Measurements from ENCODE around the gene SEH1L. TPM values are rescaled to one million over a fixed set of nuclear protein-coding genes. Genes with fewer than 3 reads are reported as not detected.
A peak's percentile ranks its signal among the peaks of the same experiment; 100 is the strongest.
"Not testable (repeated sequence)": the region's sequence is repeated elsewhere in the genome, so short reads cannot be mapped to it uniquely, and the experiment has no call there.

SEH1L gene
- total RNA-seq, 1 donor from 2014 or later = 66.8 TPM

DNA sequence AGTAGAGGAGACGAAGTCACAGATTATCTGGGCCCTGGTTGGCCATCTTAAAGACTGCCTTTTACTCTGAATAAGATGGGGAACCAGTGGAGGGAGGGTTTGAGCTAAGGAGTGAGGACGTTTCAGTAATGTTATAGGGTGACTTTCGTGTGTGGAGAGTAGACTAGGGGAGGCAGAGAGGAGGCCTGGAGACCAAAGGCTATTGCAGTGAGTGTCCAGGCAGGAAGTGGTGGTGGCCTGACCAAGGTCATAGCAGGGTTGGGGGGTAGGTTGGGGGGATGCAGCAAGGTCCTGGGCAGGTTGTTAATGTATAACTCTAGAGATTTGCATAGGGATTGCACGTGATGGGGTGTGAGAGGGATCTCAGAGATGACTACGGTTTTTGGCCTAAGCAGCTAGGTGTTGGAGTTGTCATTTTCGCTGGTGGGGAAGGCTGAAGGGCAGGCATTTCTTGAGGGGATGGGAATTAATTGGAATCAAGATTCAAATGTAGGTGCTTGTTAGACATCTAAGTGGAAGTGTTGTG, 48.2 kb downstream of the SEH1L start:
- no peak for DNase-seq (ENCODE audit: low read depth)

GRCh38 chr18:12996661-12997292, 49.0 kb downstream of the SEH1L start:
- no peak for DNase-seq (ENCODE audit: low read depth)

DNA sequence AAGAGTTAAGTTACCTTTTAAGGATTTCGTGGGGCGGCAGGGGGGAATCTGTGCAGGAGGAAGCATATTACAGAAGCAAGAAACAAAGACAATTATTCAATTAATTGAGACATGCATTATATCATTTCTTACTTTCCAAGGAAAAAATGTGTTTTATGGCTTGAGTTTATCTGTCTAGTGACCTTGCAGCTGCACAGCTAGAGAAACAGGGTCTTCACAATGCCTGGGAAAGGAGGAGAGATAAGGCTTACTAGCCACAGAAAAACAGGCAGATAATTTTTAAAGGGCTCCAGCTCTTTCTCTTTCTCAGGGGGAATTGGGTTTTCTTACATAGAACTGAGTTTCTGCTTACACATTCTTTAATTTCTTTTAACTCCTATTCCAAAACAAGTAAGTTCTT, 49.5 kb downstream of the SEH1L start:
- DNase-seq (ENCODE audit: low read depth) = not testable (repeated sequence)

- DNase-seq (ENCODE audit: low read depth) = no peak
Measured at GRCh38 chr18:12998332-12999060, 50.7 kb downstream of the SEH1L start.

GRCh38 chr18:13003466-13003896, 55.7 kb downstream of the SEH1L start:
- peak; percentile 68 for DNase-seq (ENCODE audit: low read depth)

- no peak for DNase-seq (ENCODE audit: low read depth)
Measured at GRCh38 chr18:13004396-13004795, 56.6 kb downstream of the SEH1L start.

GRCh38 chr18:13005289-13005688, 57.5 kb downstream of the SEH1L start:
- no peak for DNase-seq (ENCODE audit: low read depth)

GRCh38 chr18:13006531-13007247, 58.9 kb downstream of the SEH1L start:
- DNase-seq (ENCODE audit: low read depth) = no peak

DNA sequence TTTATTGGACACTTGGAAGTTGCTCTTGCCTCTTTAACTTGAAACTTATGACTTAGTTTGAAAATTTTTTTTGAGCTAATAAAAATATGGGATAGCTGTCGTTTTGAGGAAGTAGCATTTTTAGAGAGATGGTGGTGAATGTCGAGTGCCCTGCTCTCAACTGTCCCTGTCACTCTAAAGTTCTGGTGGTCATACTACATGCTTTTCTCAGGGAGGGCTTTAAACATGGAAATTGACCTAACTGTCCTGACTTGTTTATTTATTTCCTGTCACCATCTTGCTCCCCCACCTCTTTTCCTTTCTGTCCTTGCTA, 59.4 kb downstream of the SEH1L start:
- no peak for DNase-seq (ENCODE audit: low read depth)

DNA sequence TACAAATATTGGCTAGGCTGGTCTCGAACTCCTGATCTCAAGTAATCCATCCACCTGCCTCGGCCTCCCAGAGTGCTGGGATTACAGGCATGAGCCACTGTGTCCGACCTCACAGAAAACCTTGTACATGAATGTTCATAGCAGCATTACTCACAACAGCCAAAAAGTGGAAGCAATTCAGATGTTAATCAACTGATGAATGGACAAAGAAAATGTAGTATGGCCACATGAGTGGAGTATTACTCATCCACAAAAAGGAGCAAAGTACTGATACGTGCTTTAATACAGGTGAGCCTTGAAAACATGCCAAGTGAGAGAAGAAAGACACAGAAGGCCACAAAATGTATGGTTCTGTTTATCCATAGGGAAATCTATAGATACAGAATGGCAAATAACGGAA, 63.9 kb downstream of the SEH1L start:
- peak; percentile 11 for DNase-seq (ENCODE audit: low read depth)

DNA sequence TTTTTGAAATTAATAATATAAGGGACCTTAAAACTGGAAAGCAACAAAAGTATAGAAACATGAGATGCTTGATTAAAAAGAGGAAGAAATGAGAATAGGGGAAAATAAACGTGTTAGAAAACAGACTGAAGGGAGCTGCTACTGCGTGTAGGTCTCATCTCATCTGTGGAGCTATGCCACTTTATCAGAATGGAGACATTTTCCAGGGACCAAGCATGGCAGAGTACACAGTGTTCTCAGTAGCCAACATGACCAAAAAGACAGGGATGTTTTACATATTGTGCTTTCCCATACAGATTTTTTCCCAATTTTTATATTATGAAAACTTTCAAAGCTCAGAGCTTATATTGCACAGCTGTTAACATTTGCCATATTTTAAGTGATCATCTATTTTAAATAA, 66.4 kb downstream of the SEH1L start:
- no peak for DNase-seq (ENCODE audit: low read depth)

DNA sequence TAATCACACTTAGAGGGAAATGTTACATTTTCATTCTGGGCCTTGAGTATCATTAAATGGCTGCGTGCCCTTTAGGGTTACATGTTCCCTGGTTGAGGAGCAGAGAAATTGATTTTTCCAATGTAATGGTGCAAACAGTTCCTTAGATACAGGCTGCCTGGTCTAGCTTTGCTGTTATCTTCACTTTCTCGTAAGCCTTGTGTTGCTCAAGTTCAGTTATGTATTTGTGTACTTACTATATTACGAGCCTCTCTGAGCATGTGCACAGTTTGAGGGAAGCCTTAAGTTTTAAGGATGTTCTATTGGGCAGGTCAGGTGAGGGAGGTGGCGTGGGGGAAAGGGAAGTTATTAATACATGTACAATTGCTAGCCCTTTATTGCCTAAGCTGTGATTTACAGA, 67.0 kb downstream of the SEH1L start:
- DNase-seq (ENCODE audit: low read depth) = no peak

DNA sequence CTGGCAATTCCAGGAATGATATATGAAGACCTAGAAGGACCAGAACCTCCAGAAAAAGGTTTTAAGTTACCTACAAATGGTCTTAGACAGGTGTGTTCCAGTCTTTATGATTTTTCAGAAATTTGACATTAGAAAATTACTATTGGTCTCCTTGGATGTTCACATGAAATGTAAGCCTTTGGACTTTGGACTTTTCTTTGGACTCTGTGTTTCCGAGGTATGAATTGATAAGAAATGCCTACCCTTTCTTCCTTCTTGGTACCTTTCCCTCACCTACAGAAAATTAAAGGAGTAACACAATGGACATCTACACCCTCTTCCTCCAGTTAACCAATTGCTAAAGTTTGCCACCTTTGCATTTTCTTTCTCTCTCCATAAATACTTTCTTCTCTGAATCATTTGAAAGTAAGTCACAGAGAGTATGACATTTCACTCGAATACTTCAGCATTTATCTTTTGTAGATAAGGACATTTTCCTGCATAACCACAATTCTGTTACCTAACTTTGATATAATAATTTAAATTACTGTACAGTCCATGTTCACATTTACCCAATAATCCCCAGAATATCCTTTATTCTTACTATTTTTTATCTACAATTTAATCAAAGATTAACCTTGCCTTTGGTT, 69.5 kb downstream of the SEH1L start:
- DNase-seq (ENCODE audit: low read depth) = no peak

- DNase-seq (ENCODE audit: low read depth) = no peak
Measured at GRCh38 chr18:13018374-13018773, 70.6 kb downstream of the SEH1L start.

- DNase-seq (ENCODE audit: low read depth) = no peak
Measured at GRCh38 chr18:13019301-13019700, 71.5 kb downstream of the SEH1L start.

- no peak for DNase-seq (ENCODE audit: low read depth)
Measured at GRCh38 chr18:13022644-13023043, 74.8 kb downstream of the SEH1L start.

DNA sequence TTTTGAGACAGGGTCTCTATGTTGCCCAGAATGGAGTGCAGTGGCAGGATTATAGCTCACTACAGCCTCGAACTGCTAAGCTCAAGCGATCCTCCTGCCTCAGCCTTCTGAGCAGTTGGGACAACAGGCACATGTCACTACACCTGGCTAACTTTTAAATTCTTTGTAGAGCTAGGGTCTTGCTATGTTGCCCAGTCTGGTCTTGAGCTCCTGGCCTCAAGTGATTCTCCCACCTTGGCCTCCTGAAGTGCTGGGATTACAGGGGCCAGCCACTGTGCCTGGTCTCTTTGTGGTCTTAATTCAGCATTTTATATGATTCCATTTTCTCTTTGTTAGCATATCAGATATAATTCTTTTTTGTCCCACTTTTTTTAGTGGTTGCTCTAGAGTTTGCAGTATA, 77.4 kb downstream of the SEH1L start:
- no peak for DNase-seq (ENCODE audit: low read depth)

DNA sequence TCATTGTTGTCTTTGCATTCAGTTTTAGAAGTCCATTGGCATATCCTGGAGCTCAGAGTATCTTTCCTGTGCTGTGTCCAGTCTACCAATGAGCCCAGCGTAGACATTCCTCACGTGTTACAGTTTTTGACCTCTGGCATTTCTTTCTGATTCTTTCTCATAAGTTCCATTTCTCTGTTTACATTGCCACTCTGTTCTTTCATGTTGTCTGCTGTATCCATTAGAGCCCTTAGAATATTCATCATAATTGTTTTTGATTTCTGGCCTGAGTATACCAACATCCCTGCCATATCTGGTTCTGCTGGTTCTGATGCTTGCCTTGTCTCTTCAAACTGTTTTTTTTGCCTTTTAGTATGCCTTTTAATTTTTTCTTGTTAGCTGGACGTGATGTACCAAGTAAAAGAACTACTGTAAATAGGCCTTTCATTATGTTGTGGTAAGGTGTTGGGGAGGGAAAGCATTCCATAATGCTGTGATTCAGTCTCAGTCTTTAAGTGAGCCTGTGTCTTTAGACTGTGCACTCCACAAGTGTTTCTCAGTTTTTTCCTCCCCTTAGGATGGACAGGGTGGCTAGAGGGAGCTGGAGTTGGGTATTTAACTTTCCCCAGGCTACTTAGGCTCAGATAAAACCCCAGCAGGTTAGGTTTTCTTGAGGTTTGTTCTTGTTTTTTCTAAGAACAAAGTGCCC, 78.9 kb downstream of the SEH1L start:
- DNase-seq (ENCODE audit: low read depth) = no peak

DNA sequence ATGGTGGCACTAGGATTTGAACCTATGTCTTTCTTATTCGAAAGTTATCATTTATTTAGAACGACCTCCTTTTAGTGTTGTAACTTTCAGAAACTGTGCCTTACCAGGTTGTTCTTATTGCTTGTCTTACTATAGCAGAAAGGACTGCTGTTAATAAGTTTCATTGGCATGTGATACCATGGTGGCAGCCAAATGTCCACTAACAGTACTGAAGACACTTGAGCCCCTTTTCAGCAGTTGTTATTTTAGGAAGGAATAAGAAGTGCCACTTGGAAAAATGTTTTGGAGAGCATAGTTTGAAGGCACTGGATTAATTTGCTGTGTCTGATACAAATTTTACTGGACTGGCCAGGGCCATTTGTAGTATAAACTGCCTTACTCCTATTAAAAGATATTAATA, 81.1 kb downstream of the SEH1L start:
- no peak for DNase-seq (ENCODE audit: low read depth)

- DNase-seq (ENCODE audit: low read depth) = no peak
Measured at GRCh38 chr18:13032173-13032572, 84.4 kb downstream of the SEH1L start.

DNA sequence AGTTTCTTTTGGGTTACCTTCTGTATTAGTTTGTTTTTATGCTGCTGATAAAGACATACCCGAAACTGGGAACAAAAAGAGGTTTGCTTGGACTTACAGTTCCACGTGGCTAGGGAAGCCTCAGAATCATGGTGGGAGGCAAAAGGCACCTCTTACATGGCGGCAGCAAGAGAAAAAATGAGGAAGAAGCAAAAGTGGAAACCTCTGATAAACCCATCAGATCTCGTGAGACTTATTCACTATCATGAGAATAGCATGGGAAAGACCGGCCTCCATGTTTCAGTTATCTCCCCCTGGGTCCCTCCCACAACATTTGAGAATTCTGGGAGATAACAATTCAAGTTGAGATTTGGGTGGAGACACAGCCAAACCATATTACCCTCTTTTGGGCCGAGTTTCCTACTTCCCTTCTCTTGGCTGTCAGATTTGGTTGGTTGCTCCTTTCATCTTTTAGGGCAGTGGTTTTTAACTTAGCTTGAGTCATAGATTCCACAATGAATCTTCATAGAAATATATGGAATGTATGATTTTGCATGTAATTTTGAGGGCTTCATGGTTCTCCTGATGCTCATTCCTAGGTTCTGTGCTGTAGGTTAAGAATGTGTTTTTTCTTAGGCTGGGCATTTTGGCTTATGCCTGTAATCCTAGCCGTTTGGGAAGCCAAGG, 87.6 kb downstream of the SEH1L start:
- DNase-seq (ENCODE audit: low read depth) = no peak

Data from renal cortical epithelial cell (primary cell).